Bronchial epithelial cell (primary cell): ENCODE data around the gene MAP3K5. TPM values are rescaled to one million over a fixed set of nuclear protein-coding genes. Genes with fewer than 3 reads are reported as not detected.

Experiments
- DNase-seq: peaks from one replicate; pipeline ENCODE4 v3.0.0-alpha.2; 2010; ENCODE audit warnings: low read depth
- FAIRE-seq: peaks from 2 replicates; lab custom pipeline; 2011; peaks lifted over from hg19 to GRCh38; lab: Jason Lieb, UNC
- H3K27me3 ChIP-seq: 2 replicates; pipeline ENCODE4 v1.5.1; 2011; ENCODE audit warnings: low read length; ENCODE audit not compliant: control insufficient read depth, insufficient read depth
- H3K36me3 ChIP-seq: 2 replicates; pipeline ENCODE4 v1.5.1; 2011; ENCODE audit warnings: low read length; ENCODE audit not compliant: control insufficient read depth, insufficient read depth
- H3K4me3 ChIP-seq: 2 replicates; pipeline ENCODE4 v1.5.1; 2011; ENCODE audit warnings: mild to moderate bottlenecking, low read depth, low read length, control low read depth
- CTCF ChIP-seq: IDR thresholded peaks from 2 replicates; pipeline ENCODE4 v1.5.1; 2011; ENCODE audit warnings: mild to moderate bottlenecking, moderate library complexity, low read length, control low read depth, inconsistent platforms; ENCODE audit not compliant: insufficient read depth, severe bottlenecking
- total RNA-seq: library from RNA; depleted of rRNA; stranded (reverse); fragments of >200 nt; gene quantifications from 2 replicates; pipeline ENCODE4 v1.2.1, GENCODE V29; 2014

MAP3K5 gene
- total RNA-seq, 1 donor from 2014 or later = 8.2 TPM

DNA sequence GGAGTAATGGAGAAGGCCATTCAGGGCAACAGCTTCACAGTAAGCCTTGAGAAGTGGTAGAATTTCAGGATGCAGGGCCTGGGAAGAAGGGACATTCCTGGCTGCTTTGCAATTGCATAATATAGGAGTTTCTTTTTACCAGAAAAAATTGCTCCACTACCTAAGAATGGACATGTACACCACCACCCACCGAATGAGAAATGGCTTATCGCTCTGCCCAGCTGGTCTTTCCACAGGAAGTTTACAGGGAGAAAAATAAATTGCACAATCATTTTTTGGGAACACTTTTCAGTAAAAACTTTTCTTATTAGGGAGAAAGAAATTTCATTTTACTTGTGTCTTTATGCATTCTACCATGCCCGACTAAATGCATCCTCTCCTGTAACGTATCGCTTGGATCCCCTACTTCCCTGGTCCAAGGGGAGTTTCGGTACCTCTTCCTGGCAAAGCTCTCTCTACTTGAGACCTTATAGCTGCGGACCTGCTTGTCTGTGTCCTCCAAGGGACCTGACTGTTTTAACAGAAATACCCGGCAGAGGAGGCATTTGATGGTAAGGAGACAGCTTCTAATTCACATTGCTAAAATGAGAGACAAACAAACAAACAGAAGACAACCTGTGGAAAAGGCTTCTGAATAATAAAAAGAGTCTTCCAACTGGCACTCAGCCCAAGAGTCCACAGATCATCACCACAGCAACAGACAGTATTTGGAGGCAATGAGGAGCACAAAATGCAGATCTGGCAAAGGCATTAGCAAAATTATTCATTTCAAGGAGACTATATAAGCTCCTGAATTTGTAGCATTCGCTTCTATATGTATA lies 54.2 kb downstream of the MAP3K5 start:
- DNase-seq (peak; percentile 49), FAIRE-seq (no peak)
- H3K4me3 ChIP-seq = no peak overlapping the region
- no peaks in the 10 kb centered on the region for H3K36me3 ChIP-seq
- H3K27me3 ChIP-seq = no peaks in the 10 kb centered on the region
- no peak for TF ChIP-seq CTCF

- no peak for DNase-seq
- TF ChIP-seq CTCF = no peak
- no peak for FAIRE-seq
- H3K27me3 ChIP-seq = no peaks in the 10 kb centered on the region
- no peak overlapping the region for H3K4me3 ChIP-seq
- no peaks in the 10 kb centered on the region for H3K36me3 ChIP-seq
These were observed 54.9 kb downstream of the MAP3K5 start for GRCh38 chr6:136737374-136737844.

GRCh38 chr6:136736281-136736960 lies 55.9 kb downstream of the MAP3K5 start:
- FAIRE-seq (no peak), DNase-seq (no peak)
- Histone ChIP-seq H3K27me3 (no peaks in the 10 kb centered on the region), H3K36me3 (no peaks in the 10 kb centered on the region), H3K4me3 (no peak overlapping the region)
- TF ChIP-seq CTCF = no peak

GRCh38 chr6:136734977-136735376 lies 57.3 kb downstream of the MAP3K5 start:
- H3K36me3 ChIP-seq = no peaks in the 10 kb centered on the region
- TF ChIP-seq CTCF = no peak

DNA sequence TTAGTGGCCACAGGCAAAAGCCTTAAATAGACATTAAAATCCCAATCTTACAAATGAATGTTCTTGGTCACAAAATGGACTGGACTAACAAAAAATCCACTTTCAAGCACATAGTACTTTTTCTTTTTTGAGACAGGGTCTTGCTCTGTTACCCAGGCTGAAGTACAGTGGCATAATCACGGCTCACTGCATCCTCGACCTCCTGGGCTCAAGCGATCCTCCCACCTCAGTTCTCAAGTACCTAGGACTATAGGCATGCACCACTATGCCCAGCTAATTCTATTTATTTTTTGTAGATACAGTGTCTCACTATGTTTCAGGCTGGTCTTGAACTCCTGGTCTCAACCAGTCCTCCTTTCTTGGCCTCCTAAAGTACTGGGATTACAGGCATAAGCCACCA lies 59.4 kb downstream of the MAP3K5 start:
- DNase-seq (no peak), FAIRE-seq (no peak)
- TF ChIP-seq CTCF = no peak
- H3K4me3 ChIP-seq = no peak overlapping the region
- H3K36me3 ChIP-seq = no peaks in the 10 kb centered on the region
- H3K27me3 ChIP-seq = no peaks in the 10 kb centered on the region

More at GRCh38 chr6:136734977-136735376, 57.3 kb downstream of the MAP3K5 start:
- DNase-seq (no peak), FAIRE-seq (no peak)
- H3K4me3 ChIP-seq = no peak overlapping the region
- H3K27me3 ChIP-seq = no peaks in the 10 kb centered on the region
